Neural progenitor cell (in vitro differentiated cells): ENCODE data around the gene C2CD2L. TPM values are rescaled to one million over a fixed set of nuclear protein-coding genes. Genes with fewer than 3 reads are reported as not detected.

Experiments
- DNase-seq: peaks from one replicate; pipeline ENCODE4 v3.0.0-alpha.2; 2016; ENCODE audit warnings: low spot score
- H2AFZ ChIP-seq: fragments of 200-600 bp; sonication (generic); replicated peaks from 2 replicates; pipeline ENCODE4 v1.6.1; 2016; ENCODE audit warnings: antibody characterized with exemption
- H3F3A ChIP-seq: fragments of 200-600 bp; sonication (generic); 2 replicates; pipeline ENCODE4 v1.6.1; 2016; ENCODE audit warnings: antibody characterized with exemption, low read depth
- H3K27ac ChIP-seq: fragments of 200-600 bp; sonication (generic); 2 replicates; pipeline ENCODE4 v1.5.1; 2016; ENCODE audit warnings: mild to moderate bottlenecking
- H3K27me3 ChIP-seq: fragments of 200-600 bp; sonication (generic); 2 replicates; pipeline ENCODE4 v1.6.1; 2016; ENCODE audit warnings: mild to moderate bottlenecking, moderate library complexity
- H3K36me3 ChIP-seq: fragments of 200-600 bp; sonication (generic); 2 replicates; pipeline ENCODE4 v1.5.1; 2016
- H3K4me1 ChIP-seq: fragments of 200-600 bp; sonication (generic); 2 replicates; pipeline ENCODE4 v1.6.1; 2016; ENCODE audit warnings: mixed run types
- H3K4me2 ChIP-seq: fragments of 200-600 bp; sonication (generic); 2 replicates; pipeline ENCODE4 v1.6.1; 2016
- H3K4me3 ChIP-seq: fragments of 200-600 bp; sonication (generic); 2 replicates; pipeline ENCODE4 v1.5.1; 2016
- H3K79me2 ChIP-seq: fragments of 200-600 bp; sonication (generic); 2 replicates; pipeline ENCODE4 v1.6.1; 2016; ENCODE audit warnings: low read depth
- H3K9ac ChIP-seq: fragments of 200-600 bp; sonication (generic); 2 replicates; pipeline ENCODE4 v1.6.1; 2016
- H3K9me3 ChIP-seq: fragments of 200-600 bp; sonication (generic); 2 replicates; pipeline ENCODE4 v1.5.1; 2016; ENCODE audit warnings: low read depth
- H4K20me1 ChIP-seq: fragments of 200-600 bp; sonication (generic); 2 replicates; pipeline ENCODE4 v1.6.1; 2016; ENCODE audit warnings: low read depth
- H3K27ac Mint-ChIP-seq: 3 replicates; pipeline ENCODE4 v1.8.0; 2021; ENCODE audit warnings: mixed read lengths
- H3K27me3 Mint-ChIP-seq: 2 replicates; pipeline ENCODE4 v1.8.0; 2022; ENCODE audit warnings: low read depth, mild to moderate bottlenecking, inconsistent platforms, moderate library complexity, mixed read lengths; ENCODE audit not compliant: insufficient read depth
- H3K36me3 Mint-ChIP-seq: 3 replicates; pipeline ENCODE4 v1.8.0; 2021; ENCODE audit warnings: mixed read lengths
- H3K4me1 Mint-ChIP-seq: 3 replicates; pipeline ENCODE4 v1.8.0; 2021; ENCODE audit warnings: mixed read lengths
- H3K4me3 Mint-ChIP-seq: 3 replicates; pipeline ENCODE4 v1.8.0; 2021; ENCODE audit warnings: mild to moderate bottlenecking, moderate library complexity, mixed read lengths
- H3K9me3 Mint-ChIP-seq: 3 replicates; pipeline ENCODE4 v1.8.0; 2020; ENCODE audit warnings: mixed read lengths
- EZH2 ChIP-seq: fragments of 200-600 bp; sonication (generic); IDR thresholded peaks from 2 replicates; pipeline ENCODE4 v1.6.1; 2017; ENCODE audit warnings: antibody characterized with exemption, mild to moderate bottlenecking, moderate library complexity
- EZH2phosphoT487 ChIP-seq: fragments of 200-600 bp; sonication (generic); IDR thresholded peaks from 2 replicates; pipeline ENCODE4 v1.6.1; 2017; ENCODE audit warnings: antibody characterized with exemption
- total RNA-seq: library from RNA; depleted of rRNA; stranded (reverse); fragments of >200 nt; gene quantifications from 2 replicates; pipeline ENCODE4 v1.2.3, GENCODE V29; 2015; ENCODE audit warnings: low replicate concordance
- TF ChIP-seq, protein P1 (sequence below): fragments of 200-600 bp; sonication (generic); IDR thresholded peaks from 2 replicates; pipeline ENCODE4 v1.5.1; 2017; ENCODE audit warnings: antibody characterized with exemption, mild to moderate bottlenecking

Gene C2CD2L
- total RNA-seq, 1 donor from 2014 or later, result 1.5 TPM

- Mint-ChIP-seq H3K27ac (no peak overlapping the region), H3K36me3 (no peaks in the 10 kb centered on the region), H3K27me3 (peaks cover 14% of the 10 kb centered on the region), H3K4me3 (no peak overlapping the region), H3K4me1 (no peaks in the 10 kb centered on the region), H3K9me3 (no peaks in the 10 kb centered on the region)
- H3K79me2 ChIP-seq, result no peaks in the 10 kb centered on the region
- no peak overlapping the region for H3K4me3 ChIP-seq
- H4K20me1 ChIP-seq, result no peaks in the 10 kb centered on the region
- H3K27ac ChIP-seq, result no peak overlapping the region
- no peaks in the 10 kb centered on the region for H3K27me3 ChIP-seq
- DNase-seq, result no peak
- H3K36me3 ChIP-seq, result no peaks in the 10 kb centered on the region
- H3K9ac ChIP-seq, result no peak overlapping the region
- H2AFZ ChIP-seq, result no peak overlapping the region
- no peaks in the 10 kb centered on the region for H3K4me1 ChIP-seq
- H3K9me3 ChIP-seq, result no peaks in the 10 kb centered on the region
- H3K4me2 ChIP-seq, result no peak overlapping the region
- H3F3A ChIP-seq, result no peaks in the 10 kb centered on the region
- TF ChIP-seq EZH2phosphoT487 (no peak), EZH2 (no peak)
- TF ChIP-seq, protein P1, sequence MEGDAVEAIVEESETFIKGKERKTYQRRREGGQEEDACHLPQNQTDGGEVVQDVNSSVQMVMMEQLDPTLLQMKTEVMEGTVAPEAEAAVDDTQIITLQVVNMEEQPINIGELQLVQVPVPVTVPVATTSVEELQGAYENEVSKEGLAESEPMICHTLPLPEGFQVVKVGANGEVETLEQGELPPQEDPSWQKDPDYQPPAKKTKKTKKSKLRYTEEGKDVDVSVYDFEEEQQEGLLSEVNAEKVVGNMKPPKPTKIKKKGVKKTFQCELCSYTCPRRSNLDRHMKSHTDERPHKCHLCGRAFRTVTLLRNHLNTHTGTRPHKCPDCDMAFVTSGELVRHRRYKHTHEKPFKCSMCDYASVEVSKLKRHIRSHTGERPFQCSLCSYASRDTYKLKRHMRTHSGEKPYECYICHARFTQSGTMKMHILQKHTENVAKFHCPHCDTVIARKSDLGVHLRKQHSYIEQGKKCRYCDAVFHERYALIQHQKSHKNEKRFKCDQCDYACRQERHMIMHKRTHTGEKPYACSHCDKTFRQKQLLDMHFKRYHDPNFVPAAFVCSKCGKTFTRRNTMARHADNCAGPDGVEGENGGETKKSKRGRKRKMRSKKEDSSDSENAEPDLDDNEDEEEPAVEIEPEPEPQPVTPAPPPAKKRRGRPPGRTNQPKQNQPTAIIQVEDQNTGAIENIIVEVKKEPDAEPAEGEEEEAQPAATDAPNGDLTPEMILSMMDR, result no peak
Observed at GRCh38 chr11:119158467-119158866, 51.3 kb downstream of the C2CD2L start.

DNA sequence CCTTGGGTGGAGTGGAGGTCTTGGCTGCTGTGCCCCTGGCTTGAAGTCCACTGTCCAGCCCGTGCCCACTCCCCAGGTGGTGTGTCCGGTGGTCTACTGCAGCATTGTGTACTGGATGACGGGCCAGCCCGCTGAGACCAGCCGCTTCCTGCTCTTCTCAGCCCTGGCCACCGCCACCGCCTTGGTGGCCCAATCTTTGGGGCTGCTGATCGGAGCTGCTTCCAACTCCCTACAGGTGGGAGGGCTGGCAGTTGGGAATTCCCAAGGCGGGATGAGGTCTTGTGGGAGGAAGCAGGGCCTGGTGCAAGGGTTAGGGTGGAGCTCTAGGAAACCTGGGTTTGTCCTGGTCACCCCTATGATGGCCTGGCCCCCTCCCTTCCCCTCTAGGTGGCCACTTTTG, 53.0 kb downstream of the C2CD2L start:
- TF ChIP-seq EZH2phosphoT487, result no peak
- no peak for TF ChIP-seq EZH2
- TF ChIP-seq, protein P1, result no peak
- H2AFZ ChIP-seq, result no peak overlapping the region
- peaks cover 9% of the 10 kb centered on the region for H3K27me3 Mint-ChIP-seq
- no peaks in the 10 kb centered on the region for H3K4me1 Mint-ChIP-seq
- no peaks in the 10 kb centered on the region for H3K79me2 ChIP-seq
- no peaks in the 10 kb centered on the region for H3F3A ChIP-seq
- no peaks in the 10 kb centered on the region for H3K9me3 ChIP-seq
- no peaks in the 10 kb centered on the region for H3K9me3 Mint-ChIP-seq
- no peak overlapping the region for H3K4me3 ChIP-seq
- H3K27me3 ChIP-seq, result no peaks in the 10 kb centered on the region
- H3K9ac ChIP-seq, result no peak overlapping the region
- no peaks in the 10 kb centered on the region for H3K4me1 ChIP-seq
- H3K36me3 ChIP-seq, result no peaks in the 10 kb centered on the region
- no peak for DNase-seq
- no peak overlapping the region for H3K27ac ChIP-seq
- H3K36me3 Mint-ChIP-seq, result no peaks in the 10 kb centered on the region
- no peak overlapping the region for H3K4me2 ChIP-seq
- H4K20me1 ChIP-seq, result no peaks in the 10 kb centered on the region
- no peak overlapping the region for H3K27ac Mint-ChIP-seq
- H3K4me3 Mint-ChIP-seq, result no peak overlapping the region

DNA sequence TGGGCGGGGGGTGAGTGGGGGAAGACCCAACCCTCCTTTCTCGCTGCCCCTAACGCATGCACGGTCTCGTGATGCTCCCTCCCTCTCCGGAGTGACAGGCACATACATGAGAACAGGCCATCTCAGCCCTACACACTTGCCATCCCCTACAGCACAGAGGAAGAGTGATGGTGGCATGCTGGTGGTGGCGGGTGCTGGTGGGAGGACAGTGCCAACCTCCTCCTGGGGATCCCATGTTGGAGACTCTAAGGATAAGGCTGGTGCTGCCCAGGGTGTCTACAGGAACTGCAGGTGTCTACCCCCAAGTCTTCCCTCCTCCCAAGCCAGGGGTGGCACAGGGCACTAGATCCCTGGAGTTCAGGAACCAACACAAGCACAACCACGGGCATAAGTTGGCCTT, 54.7 kb downstream of the C2CD2L start:
- Histone ChIP-seq H3K9ac (no peak overlapping the region), H3K79me2 (no peaks in the 10 kb centered on the region), H4K20me1 (no peaks in the 10 kb centered on the region), H3K4me2 (no peak overlapping the region), H3K36me3 (no peaks in the 10 kb centered on the region), H2AFZ (no peak overlapping the region), H3K27ac (no peak overlapping the region), H3K9me3 (no peaks in the 10 kb centered on the region), H3K27me3 (no peaks in the 10 kb centered on the region), H3F3A (no peaks in the 10 kb centered on the region), H3K4me1 (no peaks in the 10 kb centered on the region), H3K4me3 (no peak overlapping the region)
- Mint-ChIP-seq H3K4me1 (peaks cover 6% of the 10 kb centered on the region), H3K9me3 (no peaks in the 10 kb centered on the region), H3K36me3 (no peaks in the 10 kb centered on the region), H3K4me3 (no peak overlapping the region), H3K27me3 (peaks cover 4% of the 10 kb centered on the region), H3K27ac (no peak overlapping the region)
- TF ChIP-seq EZH2, result no peak
- TF ChIP-seq, protein P1, result no peak
- no peak for TF ChIP-seq EZH2phosphoT487
- no peak for DNase-seq
